ENCODE data around the gene CAPRIN2. TPM values are rescaled to one million over a fixed set of nuclear protein-coding genes. Genes with fewer than 3 reads are reported as not detected.

Gene CAPRIN2
- polyA plus RNA-seq, 1 donor from 2014 or later = 132 TPM

DNA sequence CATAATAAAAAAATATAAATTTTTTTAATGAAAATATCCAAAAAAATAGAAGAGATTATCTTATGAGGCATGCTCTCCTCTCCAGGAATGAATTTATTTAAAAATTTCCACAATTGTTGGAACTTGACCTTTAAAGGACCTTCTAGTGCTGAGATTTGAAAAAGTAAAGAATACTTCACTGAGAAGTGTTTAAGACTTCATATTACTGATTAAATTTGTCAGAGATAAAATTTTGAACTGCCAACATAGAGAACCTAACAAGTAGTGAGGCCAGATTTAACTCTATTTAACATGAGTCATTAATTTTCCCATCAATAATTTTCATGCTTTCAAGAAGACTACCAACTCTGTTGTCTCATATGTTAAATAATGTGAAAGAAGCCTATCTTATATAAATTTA, 14.5 kb downstream of the CAPRIN2 start:
- Histone ChIP-seq H3K9ac (ENCODE audit: low read length) (no peak overlapping the region), H3F3A (ENCODE audit: insufficient read depth, low read length, poor library complexity, severe bottlenecking) (no peaks in the 10 kb centered on the region), H3K27ac (ENCODE audit: low read length) (no peak overlapping the region), H3K9me2 (ENCODE audit: insufficient read depth, low read length) (no peaks in the 10 kb centered on the region), H3K4me3 (ENCODE audit: low read length) (no peak overlapping the region), H3K27me3 (ENCODE audit: insufficient read depth, low read depth, low read length) (no peaks in the 10 kb centered on the region), H3K4me2 (ENCODE audit: low read length) (no peak overlapping the region), H4K20me1 (ENCODE audit: insufficient read depth) (no peaks in the 10 kb centered on the region), H2AFZ (ENCODE audit: low read depth, low read length) (no peak overlapping the region), H3K9me3 (ENCODE audit: low read length) (no peaks in the 10 kb centered on the region), H3K79me2 (replicated peaks; ENCODE audit: insufficient read depth, low read length) (no peaks in the 10 kb centered on the region), H3K36me3 (ENCODE audit: insufficient read depth, low read length) (no peaks in the 10 kb centered on the region)
- no peak for TF ChIP-seq RAD21 (conservative IDR thresholded peaks at IDR 0.05)
- no peak for TF ChIP-seq POLR2AphosphoS5 (IDR thresholded peaks at IDR 0.05)
- no peak for TF ChIP-seq SMC3 (conservative IDR thresholded peaks at IDR 0.05; ENCODE audit: poor library complexity)

DNA sequence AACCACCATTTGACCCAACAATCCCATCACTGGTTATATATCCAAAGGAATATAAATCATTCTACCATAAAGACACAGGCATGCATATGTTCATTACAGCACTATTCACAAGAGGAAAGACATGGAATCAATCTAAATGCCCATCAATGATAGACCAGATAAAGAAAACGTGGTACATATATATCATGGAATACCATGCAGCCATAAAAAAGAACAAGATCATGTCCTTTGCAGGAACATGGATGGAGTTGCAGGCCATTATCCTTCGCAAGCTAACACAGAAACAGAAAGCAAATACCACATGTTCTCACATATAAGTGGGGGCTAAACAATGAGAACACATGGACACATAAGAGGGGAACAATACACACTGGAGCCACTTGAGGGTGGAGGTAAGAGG, 15.7 kb downstream of the CAPRIN2 start:
- H3K9ac ChIP-seq (ENCODE audit: low read length) = no peak overlapping the region
- H3K27ac ChIP-seq (ENCODE audit: low read length) = no peak overlapping the region
- H3K9me3 ChIP-seq (ENCODE audit: low read length) = no peaks in the 10 kb centered on the region
- H3K27me3 ChIP-seq (ENCODE audit: insufficient read depth, low read depth, low read length) = no peaks in the 10 kb centered on the region
- no peak overlapping the region for H2AFZ ChIP-seq (ENCODE audit: low read depth, low read length)
- no peak for TF ChIP-seq RAD21 (conservative IDR thresholded peaks at IDR 0.05)
- no peaks in the 10 kb centered on the region for H4K20me1 ChIP-seq (ENCODE audit: insufficient read depth)
- no peaks in the 10 kb centered on the region for H3K79me2 ChIP-seq (replicated peaks; ENCODE audit: insufficient read depth, low read length)
- H3F3A ChIP-seq (ENCODE audit: insufficient read depth, low read length, poor library complexity, severe bottlenecking) = no peaks in the 10 kb centered on the region
- H3K4me2 ChIP-seq (ENCODE audit: low read length) = no peak overlapping the region
- H3K9me2 ChIP-seq (ENCODE audit: insufficient read depth, low read length) = no peaks in the 10 kb centered on the region
- H3K36me3 ChIP-seq (ENCODE audit: insufficient read depth, low read length) = no peaks in the 10 kb centered on the region
- H3K4me3 ChIP-seq (ENCODE audit: low read length) = no peak overlapping the region

DNA sequence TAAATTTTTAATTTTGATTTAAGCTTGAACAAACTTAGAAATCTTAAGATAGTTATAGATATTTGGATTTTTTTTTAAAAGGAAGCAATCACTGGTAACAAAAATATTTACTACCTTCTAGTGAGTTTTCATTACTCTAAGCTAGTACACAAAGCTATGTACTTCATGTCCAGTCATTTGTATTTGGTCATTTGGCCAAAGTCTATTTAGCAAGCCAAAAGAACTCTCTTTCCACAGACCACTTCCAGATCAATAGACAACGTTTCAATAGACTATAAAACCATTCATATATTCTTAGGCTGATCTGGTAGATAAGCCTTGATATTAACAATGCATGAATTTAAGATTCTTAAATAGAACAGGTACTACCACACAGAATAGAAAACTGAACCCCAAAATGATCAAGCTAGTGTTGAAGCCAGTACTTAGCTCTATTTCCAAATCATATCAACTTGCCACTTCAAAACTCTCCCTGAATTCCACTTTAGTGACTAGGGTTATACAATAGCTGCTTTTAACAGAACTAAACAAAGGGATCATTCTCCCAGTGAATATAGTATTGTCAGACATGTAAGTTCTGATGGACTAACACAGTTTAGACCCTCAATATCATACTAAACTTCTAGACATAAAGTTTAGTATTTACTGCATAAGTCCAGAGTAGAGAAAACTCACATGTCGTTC, 21.7 kb downstream of the CAPRIN2 start:
- Histone ChIP-seq H3K79me2 (replicated peaks; ENCODE audit: insufficient read depth, low read length) (no peaks in the 10 kb centered on the region), H4K20me1 (ENCODE audit: insufficient read depth) (no peaks in the 10 kb centered on the region), H3K9me3 (ENCODE audit: low read length) (no peaks in the 10 kb centered on the region), H3K9me2 (ENCODE audit: insufficient read depth, low read length) (no peaks in the 10 kb centered on the region), H3K4me2 (ENCODE audit: low read length) (no peak overlapping the region), H3K36me3 (ENCODE audit: insufficient read depth, low read length) (no peaks in the 10 kb centered on the region), H2AFZ (ENCODE audit: low read depth, low read length) (no peak overlapping the region), H3K4me3 (ENCODE audit: low read length) (no peak overlapping the region), H3K27me3 (ENCODE audit: insufficient read depth, low read depth, low read length) (no peaks in the 10 kb centered on the region), H3F3A (ENCODE audit: insufficient read depth, low read length, poor library complexity, severe bottlenecking) (no peaks in the 10 kb centered on the region), H3K9ac (ENCODE audit: low read length) (no peak overlapping the region), H3K27ac (ENCODE audit: low read length) (no peak overlapping the region)
- TF ChIP-seq POLR2AphosphoS5 (IDR thresholded peaks at IDR 0.05) (no peak), SMC3 (conservative IDR thresholded peaks at IDR 0.05; ENCODE audit: poor library complexity) (no peak), RAD21 (conservative IDR thresholded peaks at IDR 0.05) (no peak), EP300 (conservative IDR thresholded peaks at IDR 0.05; ENCODE audit: poor library complexity, severe bottlenecking) (no peak), EZH2 (IDR thresholded peaks at IDR 0.05; ENCODE audit: borderline replicate concordance, insufficient read depth, low read length, poor library complexity, severe bottlenecking) (no peak), MXI1 (conservative IDR thresholded peaks at IDR 0.05; ENCODE audit: poor library complexity, severe bottlenecking) (no peak), TAF1 (IDR thresholded peaks at IDR 0.05; ENCODE audit: low read depth) (no peak)
- TF ChIP-seq, protein P1, sequence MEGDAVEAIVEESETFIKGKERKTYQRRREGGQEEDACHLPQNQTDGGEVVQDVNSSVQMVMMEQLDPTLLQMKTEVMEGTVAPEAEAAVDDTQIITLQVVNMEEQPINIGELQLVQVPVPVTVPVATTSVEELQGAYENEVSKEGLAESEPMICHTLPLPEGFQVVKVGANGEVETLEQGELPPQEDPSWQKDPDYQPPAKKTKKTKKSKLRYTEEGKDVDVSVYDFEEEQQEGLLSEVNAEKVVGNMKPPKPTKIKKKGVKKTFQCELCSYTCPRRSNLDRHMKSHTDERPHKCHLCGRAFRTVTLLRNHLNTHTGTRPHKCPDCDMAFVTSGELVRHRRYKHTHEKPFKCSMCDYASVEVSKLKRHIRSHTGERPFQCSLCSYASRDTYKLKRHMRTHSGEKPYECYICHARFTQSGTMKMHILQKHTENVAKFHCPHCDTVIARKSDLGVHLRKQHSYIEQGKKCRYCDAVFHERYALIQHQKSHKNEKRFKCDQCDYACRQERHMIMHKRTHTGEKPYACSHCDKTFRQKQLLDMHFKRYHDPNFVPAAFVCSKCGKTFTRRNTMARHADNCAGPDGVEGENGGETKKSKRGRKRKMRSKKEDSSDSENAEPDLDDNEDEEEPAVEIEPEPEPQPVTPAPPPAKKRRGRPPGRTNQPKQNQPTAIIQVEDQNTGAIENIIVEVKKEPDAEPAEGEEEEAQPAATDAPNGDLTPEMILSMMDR (IDR thresholded peaks at IDR 0.05; ENCODE audit: poor library complexity, severe bottlenecking) = no peak
- TF ChIP-seq, protein P2, sequence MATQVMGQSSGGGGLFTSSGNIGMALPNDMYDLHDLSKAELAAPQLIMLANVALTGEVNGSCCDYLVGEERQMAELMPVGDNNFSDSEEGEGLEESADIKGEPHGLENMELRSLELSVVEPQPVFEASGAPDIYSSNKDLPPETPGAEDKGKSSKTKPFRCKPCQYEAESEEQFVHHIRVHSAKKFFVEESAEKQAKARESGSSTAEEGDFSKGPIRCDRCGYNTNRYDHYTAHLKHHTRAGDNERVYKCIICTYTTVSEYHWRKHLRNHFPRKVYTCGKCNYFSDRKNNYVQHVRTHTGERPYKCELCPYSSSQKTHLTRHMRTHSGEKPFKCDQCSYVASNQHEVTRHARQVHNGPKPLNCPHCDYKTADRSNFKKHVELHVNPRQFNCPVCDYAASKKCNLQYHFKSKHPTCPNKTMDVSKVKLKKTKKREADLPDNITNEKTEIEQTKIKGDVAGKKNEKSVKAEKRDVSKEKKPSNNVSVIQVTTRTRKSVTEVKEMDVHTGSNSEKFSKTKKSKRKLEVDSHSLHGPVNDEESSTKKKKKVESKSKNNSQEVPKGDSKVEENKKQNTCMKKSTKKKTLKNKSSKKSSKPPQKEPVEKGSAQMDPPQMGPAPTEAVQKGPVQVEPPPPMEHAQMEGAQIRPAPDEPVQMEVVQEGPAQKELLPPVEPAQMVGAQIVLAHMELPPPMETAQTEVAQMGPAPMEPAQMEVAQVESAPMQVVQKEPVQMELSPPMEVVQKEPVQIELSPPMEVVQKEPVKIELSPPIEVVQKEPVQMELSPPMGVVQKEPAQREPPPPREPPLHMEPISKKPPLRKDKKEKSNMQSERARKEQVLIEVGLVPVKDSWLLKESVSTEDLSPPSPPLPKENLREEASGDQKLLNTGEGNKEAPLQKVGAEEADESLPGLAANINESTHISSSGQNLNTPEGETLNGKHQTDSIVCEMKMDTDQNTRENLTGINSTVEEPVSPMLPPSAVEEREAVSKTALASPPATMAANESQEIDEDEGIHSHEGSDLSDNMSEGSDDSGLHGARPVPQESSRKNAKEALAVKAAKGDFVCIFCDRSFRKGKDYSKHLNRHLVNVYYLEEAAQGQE (IDR thresholded peaks at IDR 0.05; ENCODE audit: borderline replicate concordance) = no peak
